Activated naive CD4-positive, alpha-beta T cell treated with anti-CD3 and anti-CD28 coated beads, Interleukin-2, amount 50 U/mL, for 16 hours (primary cell): ENCODE data around the gene COL8A2.

Source experiments
- DNase-seq: peaks from one replicate; pipeline ENCODE4 v3.0.0-alpha.2; 2020

The COL8A2 gene

GRCh38 chr1:36087233-36088123, 37.5 kb downstream of the COL8A2 start:
- no peak for DNase-seq

GRCh38 chr1:36086529-36087232, 38.3 kb downstream of the COL8A2 start:
- DNase-seq: no peak

GRCh38 chr1:36085686-36086526, 39.1 kb downstream of the COL8A2 start:
- DNase-seq: no peak

- DNase-seq: no peak
These were observed 39.9 kb downstream of the COL8A2 start for GRCh38 chr1:36085126-36085525.

- DNase-seq: no peak
These were observed 40.4 kb downstream of the COL8A2 start for GRCh38 chr1:36084497-36085115.

GRCh38 chr1:36083635-36084496, 41.2 kb downstream of the COL8A2 start, which contains the start of gene TEKT2:
TEKT2 (plus strand) TSS chr1:36084094; CDS start chr1:36084922, 828 bp downstream.
- no peak for DNase-seq

GRCh38 chr1:36083219-36083618, 41.8 kb downstream of the COL8A2 start:
- DNase-seq: no peak

GRCh38 chr1:36081926-36082485, 43.0 kb downstream of the COL8A2 start:
- no peak for DNase-seq

- no peak for DNase-seq
These were observed 44.2 kb downstream of the COL8A2 start for GRCh38 chr1:36080801-36081200.

- DNase-seq: no peak
These were observed 44.8 kb downstream of the COL8A2 start for GRCh38 chr1:36080236-36080635.

GRCh38 chr1:36076979-36077573, 47.9 kb downstream of the COL8A2 start:
- DNase-seq: no peak

- DNase-seq: no peak
These were observed 54.7 kb downstream of the COL8A2 start for GRCh38 chr1:36070349-36070748.

- DNase-seq: no peak
These were observed 56.2 kb downstream of the COL8A2 start for GRCh38 chr1:36068866-36069265.

- DNase-seq: no peak
These were observed 57.2 kb downstream of the COL8A2 start for GRCh38 chr1:36067871-36068270.

- no peak for DNase-seq
These were observed 62.7 kb downstream of the COL8A2 start for GRCh38 chr1:36062315-36062714.

GRCh38 chr1:36055706-36056105, 69.3 kb downstream of the COL8A2 start:
- no peak for DNase-seq

GRCh38 chr1:36053978-36054377, 71.0 kb downstream of the COL8A2 start:
- DNase-seq: no peak

- DNase-seq: no peak
These were observed 73.2 kb downstream of the COL8A2 start for GRCh38 chr1:36051821-36052220.
